CD4-positive, alpha-beta T cell treated with Interleukin-17A for 4 hours (primary cell): ENCODE results near the gene NPAS3.

Source experiments
- DNase-seq: peaks from one replicate; pipeline ENCODE4 v3.0.0-alpha.2; 2020; ENCODE audit warnings: mixed read lengths

The NPAS3 gene

GRCh38 chr14:33693237-33693636 is 754.6 kb downstream of the NPAS3 start:
- DNase-seq: no peak

GRCh38 chr14:33696165-33696564 is 757.5 kb downstream of the NPAS3 start:
- no peak for DNase-seq

GRCh38 chr14:33699300-33699983 is 760.8 kb downstream of the NPAS3 start:
- no peak for DNase-seq

GRCh38 chr14:33700052-33700451 is 761.4 kb downstream of the NPAS3 start:
- DNase-seq: no peak

- no peak for DNase-seq
These were observed 763.6 kb downstream of the NPAS3 start for GRCh38 chr14:33702293-33702692.

GRCh38 chr14:33704481-33704880 is 765.8 kb downstream of the NPAS3 start:
- no peak for DNase-seq

- DNase-seq: no peak
These were observed 766.8 kb downstream of the NPAS3 start for GRCh38 chr14:33705490-33705889.

- no peak for DNase-seq
These were observed 769.0 kb downstream of the NPAS3 start for GRCh38 chr14:33707716-33708115.

- no peak for DNase-seq
These were observed 770.6 kb downstream of the NPAS3 start for GRCh38 chr14:33709283-33709682.

GRCh38 chr14:33709711-33710110 is 771.0 kb downstream of the NPAS3 start:
- no peak for DNase-seq

- no peak for DNase-seq
These were observed 771.6 kb downstream of the NPAS3 start for GRCh38 chr14:33710273-33710672.

- DNase-seq: no peak
These were observed 772.5 kb downstream of the NPAS3 start for GRCh38 chr14:33711194-33711593.

- DNase-seq: no peak
These were observed 773.1 kb downstream of the NPAS3 start for GRCh38 chr14:33711811-33712216.

GRCh38 chr14:33714527-33715226 is 776.0 kb downstream of the NPAS3 start:
- DNase-seq: no peak

GRCh38 chr14:33715227-33715528 is 776.5 kb downstream of the NPAS3 start:
- no peak for DNase-seq

GRCh38 chr14:33716921-33717320 is 778.2 kb downstream of the NPAS3 start:
- DNase-seq: no peak

GRCh38 chr14:33717866-33718265 is 779.2 kb downstream of the NPAS3 start:
- DNase-seq: no peak

GRCh38 chr14:33720284-33720787 is 781.7 kb downstream of the NPAS3 start:
- DNase-seq: no peak

- DNase-seq: no peak
These were observed 788.0 kb downstream of the NPAS3 start for GRCh38 chr14:33726685-33727084.

GRCh38 chr14:33727606-33728005 is 788.9 kb downstream of the NPAS3 start:
- no peak for DNase-seq

- no peak for DNase-seq
These were observed 789.4 kb downstream of the NPAS3 start for GRCh38 chr14:33728010-33728498.

GRCh38 chr14:33730156-33730555 is 791.5 kb downstream of the NPAS3 start:
- DNase-seq: no peak

GRCh38 chr14:33732175-33732574 is 793.5 kb downstream of the NPAS3 start:
- no peak for DNase-seq

- DNase-seq: no peak
These were observed 794.6 kb downstream of the NPAS3 start for GRCh38 chr14:33733310-33733709.
